Kasumi-1 (cell line): ENCODE measurements around the gene KCNIP1.

ENCODE experiments used
- DNase-seq, 2 experiments: peaks; one replicate each; lab custom pipeline; 2025; lab: John Stamatoyannopoulos, UW

KCNIP1 gene

GRCh38 chr5:170628691-170629565 is 125.1 kb downstream of the KCNIP1 start:
- no peak for DNase-seq

- DNase-seq: no peak
Measured at GRCh38 chr5:170629566-170630175, 125.9 kb downstream of the KCNIP1 start.

GRCh38 chr5:170630226-170630625 is 126.4 kb downstream of the KCNIP1 start:
- no peak for DNase-seq

GRCh38 chr5:170630711-170631141 is 126.9 kb downstream of the KCNIP1 start:
- peak; percentile 15 to 16 for DNase-seq

GRCh38 chr5:170631466-170632195 is 127.8 kb downstream of the KCNIP1 start:
- DNase-seq: no peak

GRCh38 chr5:170632266-170632984 is 128.6 kb downstream of the KCNIP1 start:
- DNase-seq: peak; percentile 1 to 19

- no peak for DNase-seq
Measured at GRCh38 chr5:170632985-170633234, 129.1 kb downstream of the KCNIP1 start.

- DNase-seq: peak; percentile 84 to 91
Measured at GRCh38 chr5:170633235-170634081, 129.6 kb downstream of the KCNIP1 start.

GRCh38 chr5:170634256-170634990 is 130.6 kb downstream of the KCNIP1 start:
- no peak for DNase-seq

- no peak for DNase-seq
Measured at GRCh38 chr5:170635706-170636105, 131.9 kb downstream of the KCNIP1 start.

- no peak for DNase-seq
Measured at GRCh38 chr5:170636206-170636605, 132.4 kb downstream of the KCNIP1 start.

- DNase-seq: no peak
Measured at GRCh38 chr5:170636801-170637477, 133.1 kb downstream of the KCNIP1 start.

GRCh38 chr5:170638051-170638450 is 134.2 kb downstream of the KCNIP1 start:
- no peak for DNase-seq

- peak; percentile 55 to 72 for DNase-seq
Measured at GRCh38 chr5:170638454-170639220, 134.8 kb downstream of the KCNIP1 start.

- DNase-seq: no peak
Measured at GRCh38 chr5:170639221-170639925, 135.6 kb downstream of the KCNIP1 start.

- no peak for DNase-seq
Measured at GRCh38 chr5:170640731-170641588, 137.1 kb downstream of the KCNIP1 start.

GRCh38 chr5:170641589-170642031 is 137.8 kb downstream of the KCNIP1 start:
- no peak for DNase-seq
